HEK293 (cell line): ENCODE data around the gene POLD3.

Experiments
- GFI1B ChIP-seq: fragments of 450-650 bp; formaldehyde crosslinking; IDR thresholded peaks from 2 replicates; pipeline ENCODE4 v1.5.1; 2016; ENCODE audit warnings: missing biosample characterization, missing genetic modification characterization
- ZNF585B ChIP-seq: fragments of 450-650 bp; formaldehyde crosslinking; IDR thresholded peaks from 2 replicates; pipeline ENCODE4 v1.5.1; 2016; ENCODE audit warnings: missing biosample characterization, missing genetic modification characterization
- ZNF830 ChIP-seq: fragments of 450-650 bp; IDR thresholded peaks from 2 replicates; pipeline ENCODE4 v1.5.0; 2018; ENCODE audit warnings: missing biosample characterization, missing genetic modification characterization, low read depth, mild to moderate bottlenecking, moderate library complexity
- TF ChIP-seq, protein P1 (sequence below): fragments of 450-650 bp; formaldehyde crosslinking; IDR thresholded peaks from 2 replicates; pipeline ENCODE4 v1.5.1; 2016; ENCODE audit warnings: missing biosample characterization, missing genetic modification characterization

DNA sequence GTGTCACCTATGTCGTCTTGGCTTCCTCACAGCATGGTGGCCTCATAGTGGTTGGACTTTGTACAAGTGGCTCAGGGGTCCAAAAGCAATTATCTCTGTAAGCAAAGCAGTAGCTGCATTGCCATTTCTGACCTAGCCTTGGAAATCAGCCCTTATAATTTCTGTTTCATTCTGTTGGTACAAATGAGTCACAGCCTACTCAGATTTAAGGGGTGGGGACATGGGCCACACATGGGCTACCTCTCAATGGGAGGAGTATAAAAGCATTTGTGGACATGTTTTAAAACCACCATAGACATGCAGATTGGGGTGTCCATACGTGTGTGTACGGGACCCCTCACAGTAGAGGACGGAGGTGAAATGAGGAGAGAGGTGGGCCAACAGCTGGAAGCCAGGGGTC lies 97.3 kb downstream of the POLD3 start:
- no peak for TF ChIP-seq ZNF830 (tag by site-specific recombination)
- no peak for TF ChIP-seq ZNF585B
- TF ChIP-seq, protein P1, sequence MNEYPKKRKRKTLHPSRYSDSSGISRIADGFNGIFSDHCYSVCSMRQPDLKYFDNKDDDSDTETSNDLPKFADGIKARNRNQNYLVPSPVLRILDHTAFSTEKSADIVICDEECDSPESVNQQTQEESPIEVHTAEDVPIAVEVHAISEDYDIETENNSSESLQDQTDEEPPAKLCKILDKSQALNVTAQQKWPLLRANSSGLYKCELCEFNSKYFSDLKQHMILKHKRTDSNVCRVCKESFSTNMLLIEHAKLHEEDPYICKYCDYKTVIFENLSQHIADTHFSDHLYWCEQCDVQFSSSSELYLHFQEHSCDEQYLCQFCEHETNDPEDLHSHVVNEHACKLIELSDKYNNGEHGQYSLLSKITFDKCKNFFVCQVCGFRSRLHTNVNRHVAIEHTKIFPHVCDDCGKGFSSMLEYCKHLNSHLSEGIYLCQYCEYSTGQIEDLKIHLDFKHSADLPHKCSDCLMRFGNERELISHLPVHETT (tag by site-specific recombination): no peak
- TF ChIP-seq GFI1B: no peak
